K562 (cell line): Measurements from ENCODE around the gene ZC3H11A. TPM values are rescaled to one million over a fixed set of nuclear protein-coding genes. Genes with fewer than 3 reads are reported as not detected.

Source experiments
- ATAC-seq: fragments of 200-7000 bp; cut with Tn5 transposase; 3 replicates; pipeline ENCODE4 v1.9.1; 2020; ENCODE audit warnings: moderate library complexity
- BruUV-seq: library from RNA; stranded (reverse); fragments of 400-500 nt; replicated peaks from 2 replicates; lab custom pipeline; 2021; lab: Mats Ljungman, UMichigan
- CTCF ChIA-PET: fragments of 300-600 bp; formaldehyde crosslinking; extraction: SDS; loops from one replicate; lab custom pipeline; 2021; ENCODE audit warnings: low intra/inter-chr PET ratio; lab: Yijun Ruan, JAX
- POLR2A ChIA-PET: fragments of 300-600, 350-650 bp; sonication (Branson Sonifier 250); formaldehyde crosslinking; extraction: SDS; loops from one replicate; lab custom pipeline; 2021; ENCODE audit warnings: antibody characterized with exemption, inconsistent platforms; lab: Yijun Ruan, JAX
- DNase-seq, 4 experiments: peaks; one replicate each; pipeline versions ENCODE4 v3.0.0 to v3.0.0-alpha.2; 2011 to 2018; ENCODE audit warnings: low spot score in 3 of 4, mixed read lengths in 3 of 4; ENCODE audit errors: extremely low read depth in 1 of 4
- FAIRE-seq: peaks from 2 replicates; lab custom pipeline; 2011; peaks lifted over from hg19 to GRCh38; lab: Jason Lieb, UNC
- H2AFZ ChIP-seq: 2 replicates; pipeline ENCODE4 v1.6.0; 2011; ENCODE audit warnings: low read depth, low read length, control low read depth, inconsistent platforms
- H3K27ac ChIP-seq: fragments of 200-600 bp; 3 replicates; pipeline ENCODE4 v1.8.0; 2011; ENCODE audit warnings: low read depth, mild to moderate bottlenecking, control low read depth, inconsistent platforms, low read length, moderate library complexity, mixed read lengths; ENCODE audit errors: extremely low read depth
- H3K27me3 ChIP-seq, 2 experiments: fragments of 300-600 bp in 1 of 2; 2 replicates in 1 of 2; 3 replicates in 1 of 2; pipeline versions ENCODE4 v1.6.0 to v1.8.0; 2011; ENCODE audit warnings: inconsistent platforms in 2 of 2, low read length in 2 of 2, mild to moderate bottlenecking in 1 of 2, mixed read lengths in 1 of 2, moderate library complexity in 1 of 2; ENCODE audit not compliant: control insufficient read depth in 2 of 2, insufficient read depth in 2 of 2
- H3K36me3 ChIP-seq: fragments of 300-600 bp; 3 replicates; pipeline ENCODE4 v1.8.0; 2011; ENCODE audit warnings: mild to moderate bottlenecking, low read length, inconsistent platforms; ENCODE audit not compliant: control insufficient read depth, insufficient read depth
- H3K4me1 ChIP-seq, 2 experiments: fragments of 200-600 bp in 1 of 2; replicated peaks in 1 of 2; 2 replicates in 1 of 2; 3 replicates in 1 of 2; pipeline versions ENCODE4 v1.5.1 to v1.8.0; 2011; ENCODE audit warnings: inconsistent platforms in 2 of 2, low read length in 2 of 2, mild to moderate bottlenecking in 1 of 2, mixed read lengths in 1 of 2, moderate library complexity in 1 of 2; ENCODE audit not compliant: control insufficient read depth in 2 of 2, insufficient read depth in 2 of 2
- H3K4me2 ChIP-seq: 2 replicates; pipeline ENCODE4 v1.6.1; 2011; ENCODE audit warnings: low read length, control low read depth, inconsistent platforms, mixed read lengths; ENCODE audit not compliant: insufficient read depth
- H3K4me3 ChIP-seq: fragments of 200-600 bp; sonication (generic), shearing (Covaris generic); 2 replicates; pipeline ENCODE4 v1.5.1; 2016; ENCODE audit warnings: control low read depth, inconsistent platforms
- H3K79me2 ChIP-seq: fragments of 200-600 bp; 3 replicates; pipeline ENCODE4 v1.8.0; 2011; ENCODE audit warnings: low read length, inconsistent platforms; ENCODE audit not compliant: control insufficient read depth, insufficient read depth
- H3K9ac ChIP-seq, 2 experiments: 2 replicates each; pipeline versions ENCODE4 v1.6.0 to v1.6.1; 2011; ENCODE audit warnings: low read depth in 2 of 2, low read length in 2 of 2, control low read depth in 1 of 2, inconsistent platforms in 1 of 2, mild to moderate bottlenecking in 1 of 2, mixed read lengths in 1 of 2; ENCODE audit not compliant: insufficient read depth in 1 of 2
- H3K9me1 ChIP-seq: one replicate; pipeline ENCODE4 v1.6.0; 2011; ENCODE audit warnings: inconsistent platforms, mild to moderate bottlenecking, low read length, moderate library complexity; ENCODE audit not compliant: control insufficient read depth, insufficient read depth
- H3K9me3 ChIP-seq: replicated peaks from 2 replicates; pipeline ENCODE4 v1.5.1; 2011; ENCODE audit warnings: low read depth, low read length, inconsistent platforms; ENCODE audit not compliant: control insufficient read depth, insufficient read depth
- H4K20me1 ChIP-seq: replicated peaks from 2 replicates; pipeline ENCODE4 v1.6.1; 2011; ENCODE audit warnings: low read length, inconsistent platforms, mixed read lengths; ENCODE audit not compliant: control insufficient read depth, insufficient read depth
- AFF1 ChIP-seq, 2 experiments: fragments of 450-650 bp; IDR thresholded peaks; 2 replicates each; pipeline ENCODE4 v1.6.1; 2018; ENCODE audit warnings: mild to moderate bottlenecking in 2 of 2, low read depth in 1 of 2; ENCODE audit not compliant: partially characterized antibody in 2 of 2
- BRD9 ChIP-seq: fragments of 450-650 bp; IDR thresholded peaks from 2 replicates; pipeline ENCODE4 v1.6.1; 2018; ENCODE audit warnings: low read depth; ENCODE audit not compliant: partially characterized antibody
- CBX2 ChIP-seq: fragments of 200-600 bp; sonication (generic); IDR thresholded peaks from one replicate; pipeline ENCODE4 v1.6.1; 2012; ENCODE audit warnings: mild to moderate bottlenecking, low read length, inconsistent platforms; ENCODE audit not compliant: insufficient read depth, poor library complexity, severe bottlenecking
- EWSR1 ChIP-seq: fragments of 450-650 bp; IDR thresholded peaks from 2 replicates; pipeline ENCODE4 v1.6.1; 2018; ENCODE audit warnings: borderline replicate concordance, mild to moderate bottlenecking, low read depth, moderate library complexity; ENCODE audit not compliant: partially characterized antibody
- GTF3C2 ChIP-seq: IDR thresholded peaks from 3 replicates; pipeline ENCODE4 v1.6.1; 2011; ENCODE audit warnings: borderline replicate concordance, mild to moderate bottlenecking, moderate library complexity; ENCODE audit not compliant: insufficient read length; ENCODE audit errors: extremely low read depth
- HDGF ChIP-seq: fragments of 450-650 bp; IDR thresholded peaks from 2 replicates; pipeline ENCODE4 v1.6.1; 2016
- JUN ChIP-seq, 2 experiments: sonication (generic) in 1 of 2; formaldehyde crosslinking in 1 of 2; IDR thresholded peaks; 2 replicates each; pipeline versions ENCODE4 v1.6.1 to v1.8.0; 2012 to 2022; ENCODE audit warnings: borderline replicate concordance in 2 of 2, mild to moderate bottlenecking in 2 of 2, improper control_type of control experiment in 1 of 2, low read depth in 1 of 2, low read length in 1 of 2, missing genetic modification reagents in 1 of 2
- PYGO2 ChIP-seq: fragments of 450-650 bp; IDR thresholded peaks from 2 replicates; pipeline ENCODE4 v1.6.1; 2016; ENCODE audit warnings: mild to moderate bottlenecking, missing genetic modification characterization, moderate library complexity, missing compliant biosample characterization
- RBM15 ChIP-seq: fragments of 200-400 bp; formaldehyde crosslinking; IDR thresholded peaks from 2 replicates; pipeline ENCODE4 v1.6.1; 2018; ENCODE audit warnings: mild to moderate bottlenecking, low read length, moderate library complexity; ENCODE audit not compliant: insufficient read depth
- RFX5 ChIP-seq: IDR thresholded peaks from 2 replicates; pipeline ENCODE4 v1.6.1; 2011; ENCODE audit warnings: low read depth, mild to moderate bottlenecking, improper control_type of control experiment, low read length
- SMARCC2 ChIP-seq: fragments of 450-650 bp; IDR thresholded peaks from 2 replicates; pipeline ENCODE4 v1.6.1; 2017; ENCODE audit warnings: antibody characterized with exemption, moderate library complexity, mild to moderate bottlenecking, low read depth
- SP1 ChIP-seq: sonication (generic); formaldehyde crosslinking; IDR thresholded peaks from 2 replicates; pipeline ENCODE4 v1.8.1; 2022; ENCODE audit warnings: mild to moderate bottlenecking, missing genetic modification reagents
- ZC3H4 ChIP-seq: sonication (generic); formaldehyde crosslinking; IDR thresholded peaks from 2 replicates; pipeline ENCODE4 v1.9.0; 2021; ENCODE audit warnings: missing genetic modification reagents, borderline replicate concordance
- ZNF121 ChIP-seq: sonication (generic); formaldehyde crosslinking; conservative IDR thresholded peaks from 2 replicates; pipeline ENCODE4 v1.8.0; 2022; ENCODE audit warnings: missing genetic modification reagents
- WGBS: fragments of 100-300 bp; shearing (Covaris generic); methylation state at CpG from one replicate; pipeline ENCODE4 v1.1.6; 2016; ENCODE audit warnings: low coverage, mixed read lengths; ENCODE audit not compliant: insufficient coverage; ENCODE audit errors: missing lambda C conversion rate; 5-methylcytosine and 5-hydroxymethylcytosine counted together
- in situ Hi-C: fragments of 300-500 bp; cut with MboI; formaldehyde crosslinking; loops from 4 replicates; pipeline ENCODE4 v1.15.0; 2018; ENCODE audit warnings: inconsistent platforms, mixed read lengths
- intact Hi-C: fragments of 100-400 bp; cut with micrococcal nuclease; formaldehyde crosslinking; loops from 2 replicates; pipeline ENCODE4 v1.14.2; 2022
- polyA plus RNA-seq, 8 experiments: library from polyadenylated mRNA; depleted of rRNA in 4 of 8; stranded (reverse) in 5 of 8; unstranded in 3 of 8; fragments of >200 nt; fragmentation: Nextera tagmentation in 2 of 8; fragmentation: Illumina TruSeq in 1 of 8; extraction: Ambion mirVana in 2 of 8; extraction: Trizol in 1 of 8; gene quantifications; 2 replicates each; pipeline versions ENCODE4 v1.2.1 to v1.2.3, GENCODE V29; 2011 to 2014; ENCODE audit warnings: inconsistent platforms in 1 of 8, missing spikeins in 1 of 8
- total RNA-seq, 7 experiments: library from RNA; depleted of rRNA in 6 of 7; stranded (reverse); fragments of >200 nt in 6 of 7; fragmentation: Illumina TruSeq in 2 of 7; extraction: Trizol in 2 of 7; gene quantifications; 2 replicates each; pipeline versions ENCODE4 v1.2.1 to v1.2.3, GENCODE V29; 2011 to 2021; ENCODE audit warnings: low replicate concordance in 1 of 7

The ZC3H11A gene
- total and polyA plus RNA-seq, 9 of the 15 experiments (the other 6 are each of a cell fraction or from before 2014, with no cell fraction given), result 34.2 to 137 (median 102) TPM

- peak; percentile 52 for ATAC-seq
- H3K9me1 ChIP-seq, result peaks cover 7% of the 10 kb centered on the region
- 2% methylated on average over 12 of the region's 12 CpGs for WGBS
- no peaks in the 10 kb centered on the region for H3K27me3 ChIP-seq
- peak in 2 of 4 experiments; percentile 34 to 71 for DNase-seq
- in situ Hi-C loops (no loop called here), intact Hi-C loops (no loop called here)
- H3K4me3 ChIP-seq, result peak overlapping the region; percentile 77
- TSS peak; percentile 46 for BruUV-seq
- peaks cover 54% of the 10 kb centered on the region for H3K79me2 ChIP-seq
- POLR2A ChIA-PET, result interaction anchor here (0.6 to 2.8 kb wide), 5 partner anchors 11 to 294 kb away, joined by 3 to 17 read pairs (median 3); no protein-coding TSS in a partner anchor
- peak; percentile 29 for FAIRE-seq
- peaks cover 2 to 43% of the 10 kb centered on the region in 2 experiments for H3K4me1 ChIP-seq
- peak overlapping the region; percentile 57 for H2AFZ ChIP-seq
- peak overlapping the region; percentile 94 for H3K9ac ChIP-seq
- peaks cover 47% of the 10 kb centered on the region for H3K36me3 ChIP-seq
- H3K9me3 ChIP-seq, result 0 out of 2 replicates have a peak, but pooled peaks cover 2% of the 10 kb centered on the region
- H4K20me1 ChIP-seq, result peaks cover 23% of the 10 kb centered on the region
- peak overlapping the region; percentile 96 for H3K4me2 ChIP-seq
- CTCF ChIA-PET, result no interaction called here
- H3K27ac ChIP-seq, result peak overlapping the region; percentile 99
- TF ChIP-seq SP1 (CRISPR knock-in tag) (peak; percentile 42; the same call in 1 of the 2 replicates), BRD9 (peak; percentile 23), EWSR1 (no peak), RFX5 (no peak), HDGF (0 out of 2 replicates have a peak, but pooled peaks have one; percentile 72), RBM15 (no peak), SMARCC2 (0 out of 2 replicates have a peak, but pooled peaks have one; percentile 51), ZC3H4 (CRISPR knock-in tag) (no peak), CBX2 (no peak), AFF1 (IDR thresholded peaks at IDR 0.05; ENCODE audit: low read depth in 1 of 2, partially characterized antibody in 2 of 2) (peak; percentile 16 to 77), PYGO2 (tag) (0 out of 2 replicates have a peak, but pooled peaks have one; percentile 44), JUN (IDR thresholded peaks at IDR 0.05; ENCODE audit: borderline replicate concordance, low read depth, low read length) (no peak), JUN (CRISPR knock-in tag; IDR thresholded peaks at IDR 0.05; ENCODE audit: borderline replicate concordance) (no peak), ZNF121 (no peak), GTF3C2 (no peak)
Measured at GRCh38 chr1:203796236-203796605, 798 bp downstream of the ZC3H11A start.
